GM10266 (cell line): ENCODE measurements around the gene HECTD2.

ENCODE experiments used
- DNase-seq: peaks from one replicate; pipeline ENCODE4 v3.0.0; 2012; ENCODE audit errors: extremely low spot score
- CTCF ChIP-seq: IDR thresholded peaks from 2 replicates; pipeline ENCODE4 v1.5.1; 2012; ENCODE audit warnings: mild to moderate bottlenecking, low read depth; ENCODE audit not compliant: control insufficient read depth, insufficient read depth; ENCODE audit errors: missing control alignments

Gene HECTD2

DNA sequence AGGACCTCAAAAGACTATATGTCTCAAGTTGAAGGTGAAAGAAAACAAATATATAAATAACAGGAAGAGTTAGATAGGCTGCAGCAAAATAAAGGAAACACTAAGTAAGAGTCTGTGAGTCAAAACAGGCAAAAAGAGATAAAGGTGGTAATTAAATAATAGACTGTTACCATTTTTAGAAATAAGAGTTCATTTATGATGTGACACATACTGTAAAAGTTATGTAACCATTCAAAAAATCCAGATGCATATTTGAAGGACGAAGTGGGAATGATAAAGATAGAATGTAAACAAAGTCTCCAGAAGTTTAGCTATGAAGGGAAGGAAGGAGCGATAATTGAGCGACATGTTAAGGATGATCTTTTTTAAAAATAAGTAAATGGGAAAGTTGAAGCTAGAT is 50.5 kb downstream of the HECTD2 start:
- DNase-seq = no peak
- TF ChIP-seq CTCF = no peak

DNA sequence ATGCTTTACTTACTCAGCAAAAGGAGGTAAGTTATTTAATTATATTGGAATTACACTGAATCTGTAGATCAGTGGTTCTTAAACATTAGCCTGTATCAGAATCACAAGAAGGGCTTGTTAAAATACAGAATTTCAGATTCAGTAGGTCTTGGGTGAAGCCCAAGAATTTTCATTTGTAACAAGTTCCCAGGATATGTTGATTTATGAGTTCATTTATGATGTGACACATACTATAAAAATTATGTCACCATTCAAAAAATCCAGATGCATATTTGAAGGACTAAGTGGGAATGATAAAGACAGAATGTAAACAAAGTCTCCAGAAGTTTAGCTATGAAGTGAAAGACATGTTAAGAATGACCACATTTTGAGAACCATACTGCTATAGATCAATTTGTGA is 52.3 kb downstream of the HECTD2 start:
- DNase-seq = no peak
- no peak for TF ChIP-seq CTCF

DNA sequence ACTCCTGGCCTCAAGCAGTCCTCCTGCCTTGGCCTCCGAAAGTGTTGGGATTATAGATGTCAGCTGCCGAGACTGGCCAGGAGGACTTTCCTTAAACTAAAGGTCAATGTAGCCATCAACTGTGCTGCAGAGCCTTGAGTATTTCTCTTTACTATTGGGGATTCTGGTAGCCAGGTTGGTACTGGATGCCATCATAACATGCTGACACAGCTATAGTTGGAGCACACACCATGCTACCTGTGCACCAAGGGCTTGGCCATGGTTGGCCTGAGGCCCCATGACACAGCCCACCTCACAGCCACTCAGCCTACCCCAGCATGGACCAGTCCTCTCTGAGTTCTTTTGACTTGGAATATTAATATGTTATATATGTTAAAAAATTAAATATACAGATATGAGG is 54.4 kb downstream of the HECTD2 start:
- no peak for DNase-seq
- TF ChIP-seq CTCF = no peak

- no peak for DNase-seq
- no peak for TF ChIP-seq CTCF
Measured at GRCh38 chr10:91465261-91465660, 55.1 kb downstream of the HECTD2 start.

DNA sequence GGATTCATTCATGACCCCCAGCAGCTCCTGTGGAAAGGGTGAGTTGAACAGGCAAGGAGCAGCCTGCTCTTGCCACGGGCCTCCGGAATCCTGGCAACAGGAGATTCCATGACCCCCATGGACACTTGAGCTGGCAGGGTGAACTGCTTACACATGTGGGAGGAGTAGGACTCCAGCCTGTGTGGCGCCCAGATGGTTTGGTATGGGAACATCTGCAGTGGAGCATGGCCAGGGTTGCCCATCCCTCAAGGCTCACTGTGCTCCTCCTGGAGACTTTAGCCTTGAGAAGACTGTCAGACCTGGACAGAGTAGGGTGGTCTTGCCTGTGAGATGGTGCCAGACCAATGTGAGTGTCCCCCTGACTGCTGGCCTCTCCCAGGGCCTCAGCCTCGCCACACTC is 57.0 kb downstream of the HECTD2 start:
- TF ChIP-seq CTCF = no peak

GRCh38 chr10:91471602-91472001 is 61.5 kb downstream of the HECTD2 start:
- no peak for TF ChIP-seq CTCF
- DNase-seq = no peak

More for the DNA sequence above, 57.0 kb downstream of the HECTD2 start:
- no peak for DNase-seq

DNA sequence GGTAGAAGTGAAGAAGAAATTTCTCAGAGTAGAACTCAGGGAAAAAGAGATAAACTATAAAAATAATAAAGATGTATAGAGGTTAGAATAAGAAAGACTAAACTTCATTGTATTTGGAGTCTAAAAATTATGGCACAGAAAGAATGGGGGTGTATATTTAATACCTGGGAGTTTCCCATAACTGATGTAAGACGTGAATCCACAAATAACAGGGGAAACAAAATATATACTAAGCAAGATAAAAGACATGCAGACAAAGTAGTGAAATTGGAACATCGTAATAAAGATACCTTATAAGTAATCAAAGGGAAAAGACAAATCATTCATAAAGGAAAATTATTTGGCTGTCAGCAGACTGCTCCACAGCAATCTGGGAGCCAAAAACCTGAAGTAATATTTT is 62.8 kb downstream of the HECTD2 start:
- no peak for DNase-seq
- no peak for TF ChIP-seq CTCF
